ENCODE data around the gene NRXN2. TPM values are rescaled to one million over a fixed set of nuclear protein-coding genes. Genes with fewer than 3 reads are reported as not detected.

Gene NRXN2
- total RNA-seq, result 10 to 100 TPM in 1 of 3 donors, 1 to 10 TPM in 2; 3.9 to 42.0 (median 6.9) TPM
- long read RNA-seq, donor 1, partial matches to known transcripts, result 0 of 7 reads
- long read RNA-seq, donor 1, other reads (novel, unspliced or antisense), result 5 of 7 reads
- long read RNA-seq, donor 2, result 0 reads

DNA sequence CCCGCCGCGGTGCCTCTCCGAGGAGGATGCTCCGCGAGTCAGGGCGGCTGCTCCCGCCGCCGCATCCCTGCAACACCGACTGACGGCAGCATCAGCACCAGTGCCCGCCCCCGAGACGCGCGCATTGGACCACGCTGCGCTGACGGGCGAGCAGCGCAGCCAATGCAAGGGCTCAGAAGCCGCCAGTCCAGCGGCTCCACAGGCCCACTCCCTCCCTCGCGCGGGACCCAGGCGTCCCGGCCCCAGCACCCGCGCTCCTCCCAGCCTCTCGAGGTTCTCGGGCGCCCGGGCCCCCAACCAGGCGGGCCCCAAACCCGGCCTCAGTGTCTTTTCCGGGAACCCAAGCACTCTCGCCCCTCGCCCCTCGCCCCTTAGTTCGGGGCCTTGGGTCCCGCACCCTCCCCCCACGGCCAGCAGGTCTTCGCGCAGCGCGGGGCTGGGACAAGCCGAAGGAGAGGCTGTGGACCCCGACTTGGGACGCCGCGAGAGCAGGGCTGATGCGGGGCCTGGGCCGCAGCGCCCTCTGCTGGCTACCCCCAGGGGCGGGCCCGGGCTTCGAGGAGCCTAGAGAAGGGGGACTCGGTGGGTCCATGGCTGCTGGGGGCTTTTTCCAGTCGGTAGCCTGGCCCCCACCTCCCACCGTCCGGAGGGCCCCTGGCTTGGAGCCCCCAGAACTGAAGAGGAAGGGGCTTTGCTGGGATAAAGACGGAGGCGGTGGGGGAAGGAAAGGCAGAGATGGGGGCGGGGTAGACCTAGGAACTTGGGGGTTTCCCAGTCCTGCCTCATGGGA, at the start of gene NRXN2:
Gene NRXN2, minus strand, starts transcription at position 81 of the 790 bp plus-strand sequence. CDS start 9,498 bp downstream, outside the sequence.
- intact Hi-C loops (cut with DNase I, micrococcal nuclease), result no loop called here
- Histone ChIP-seq H3K9me3 (no peaks in the 10 kb centered on the region), H3K4me1 (ENCODE audit: low read depth) (no peaks in the 10 kb centered on the region), H3K4me3 (peak within 1 kb of the TSS; percentile 19), H3K36me3 (ENCODE audit: low read depth) (no peaks in the 10 kb centered on the region)
- ATAC-seq (peak; percentile 96), DNase-seq (peak; percentile 83 to 89 (median 88))
- TF ChIP-seq, protein P1, sequence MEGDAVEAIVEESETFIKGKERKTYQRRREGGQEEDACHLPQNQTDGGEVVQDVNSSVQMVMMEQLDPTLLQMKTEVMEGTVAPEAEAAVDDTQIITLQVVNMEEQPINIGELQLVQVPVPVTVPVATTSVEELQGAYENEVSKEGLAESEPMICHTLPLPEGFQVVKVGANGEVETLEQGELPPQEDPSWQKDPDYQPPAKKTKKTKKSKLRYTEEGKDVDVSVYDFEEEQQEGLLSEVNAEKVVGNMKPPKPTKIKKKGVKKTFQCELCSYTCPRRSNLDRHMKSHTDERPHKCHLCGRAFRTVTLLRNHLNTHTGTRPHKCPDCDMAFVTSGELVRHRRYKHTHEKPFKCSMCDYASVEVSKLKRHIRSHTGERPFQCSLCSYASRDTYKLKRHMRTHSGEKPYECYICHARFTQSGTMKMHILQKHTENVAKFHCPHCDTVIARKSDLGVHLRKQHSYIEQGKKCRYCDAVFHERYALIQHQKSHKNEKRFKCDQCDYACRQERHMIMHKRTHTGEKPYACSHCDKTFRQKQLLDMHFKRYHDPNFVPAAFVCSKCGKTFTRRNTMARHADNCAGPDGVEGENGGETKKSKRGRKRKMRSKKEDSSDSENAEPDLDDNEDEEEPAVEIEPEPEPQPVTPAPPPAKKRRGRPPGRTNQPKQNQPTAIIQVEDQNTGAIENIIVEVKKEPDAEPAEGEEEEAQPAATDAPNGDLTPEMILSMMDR (IDR thresholded peaks at IDR 0.05), result peak; percentile 96

DNA sequence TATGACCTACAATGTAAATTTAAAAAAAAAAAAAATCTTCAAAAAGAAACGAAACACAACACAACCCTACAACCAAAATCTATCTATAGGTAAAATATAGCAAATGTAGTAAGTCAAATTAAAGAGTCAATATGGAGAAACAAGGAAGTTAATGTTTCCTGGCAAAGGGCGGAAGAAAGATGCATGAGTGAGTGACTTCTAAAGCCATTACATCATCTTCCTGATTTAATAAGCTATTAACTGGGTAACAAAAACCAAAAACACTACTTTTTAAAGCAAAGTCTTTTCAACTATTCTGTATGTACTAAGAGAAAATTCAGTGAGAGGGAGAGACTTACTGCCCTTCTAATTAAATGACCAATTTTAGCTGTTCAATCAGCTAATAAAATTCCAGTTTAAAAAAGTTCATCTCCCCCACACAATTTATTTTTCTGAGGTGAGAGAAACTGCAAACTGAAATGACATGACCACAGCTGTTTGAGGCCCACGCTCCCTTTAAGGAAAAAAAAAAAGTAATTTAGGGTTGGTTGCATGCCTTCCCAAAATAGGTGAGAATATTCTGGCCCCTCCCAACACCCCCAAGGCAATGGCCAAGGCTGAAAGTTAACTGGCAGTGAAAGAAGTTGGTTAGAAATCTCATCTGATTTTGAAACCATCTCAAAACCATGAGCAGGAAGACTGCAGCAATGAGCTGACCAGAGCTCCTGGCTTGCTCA, 49.5 kb upstream of the NRXN2 start:
- peaks cover 15% of the 10 kb centered on the region for H3K4me1 ChIP-seq (ENCODE audit: low read depth)
- ATAC-seq, result no peak

DNA sequence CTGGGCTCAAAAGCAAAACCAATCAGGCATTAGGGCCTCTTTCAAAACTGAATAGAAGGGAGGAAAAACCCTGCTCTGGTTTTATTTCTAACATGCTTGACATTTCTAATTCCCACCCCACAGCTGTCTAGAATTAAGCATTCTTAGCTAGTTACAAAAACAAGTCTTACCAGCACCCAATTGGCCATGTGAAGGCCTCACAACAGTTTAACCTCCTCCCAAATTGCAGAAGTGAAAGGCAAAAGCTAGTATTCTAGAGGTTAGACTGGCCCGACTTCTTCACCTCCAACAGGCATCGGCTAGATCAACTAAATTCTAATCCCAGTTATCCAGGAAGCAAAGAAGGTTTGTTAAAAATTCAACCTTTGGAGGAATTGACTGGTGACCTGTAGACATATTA, 48.9 kb upstream of the NRXN2 start:
- intact Hi-C loops (cut with DNase I, micrococcal nuclease), result no loop called here
- Histone ChIP-seq H3K36me3 (ENCODE audit: low read depth) (peaks cover 56% of the 10 kb centered on the region), H3K4me1 (ENCODE audit: low read depth) (peaks cover 9% of the 10 kb centered on the region), H3K4me3 (no peak overlapping the region), H3K9me3 (no peaks in the 10 kb centered on the region)
- ATAC-seq (peak; percentile 12), DNase-seq (no peak)
- TF ChIP-seq, protein P1 (IDR thresholded peaks at IDR 0.05), result no peak

More for the DNA sequence above, 49.5 kb upstream of the NRXN2 start:
- Histone ChIP-seq H3K36me3 (ENCODE audit: low read depth) (peaks cover 50% of the 10 kb centered on the region), H3K4me3 (no peak overlapping the region), H3K9me3 (no peaks in the 10 kb centered on the region)
- TF ChIP-seq, protein P1 (IDR thresholded peaks at IDR 0.05), result no peak
- no peak for DNase-seq
- intact Hi-C loops (cut with DNase I, micrococcal nuclease), result no loop called here

DNA sequence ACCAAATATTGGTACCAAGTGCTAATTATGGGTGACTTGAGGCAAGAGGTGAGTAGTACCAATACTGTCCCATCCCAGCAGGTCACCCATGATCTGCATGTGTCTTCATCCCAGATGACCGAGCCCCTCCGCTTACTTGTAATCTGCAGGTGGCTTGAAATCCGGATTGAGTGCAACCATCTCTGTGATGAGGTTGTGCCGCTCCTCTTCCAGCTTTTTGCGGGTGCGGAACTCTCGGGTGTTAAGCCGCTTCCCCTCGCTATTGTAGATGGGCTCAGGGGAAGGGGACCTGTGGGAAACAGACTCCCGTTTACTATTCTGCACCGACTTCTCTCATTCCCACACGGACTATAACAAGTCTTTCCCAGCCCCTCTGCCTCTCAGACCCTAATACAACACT, 47.1 kb upstream of the NRXN2 start:
- Histone ChIP-seq H3K9me3 (no peaks in the 10 kb centered on the region), H3K4me1 (ENCODE audit: low read depth) (peaks cover 1% of the 10 kb centered on the region), H3K36me3 (ENCODE audit: low read depth) (peaks cover 66% of the 10 kb centered on the region), H3K4me3 (no peak overlapping the region)
- intact Hi-C loops (cut with DNase I, micrococcal nuclease), result no loop called here
- ATAC-seq (no peak), DNase-seq (peak in 2 of 3 donors; percentile 14 to 33)
- TF ChIP-seq, protein P1 (IDR thresholded peaks at IDR 0.05), result no peak

DNA sequence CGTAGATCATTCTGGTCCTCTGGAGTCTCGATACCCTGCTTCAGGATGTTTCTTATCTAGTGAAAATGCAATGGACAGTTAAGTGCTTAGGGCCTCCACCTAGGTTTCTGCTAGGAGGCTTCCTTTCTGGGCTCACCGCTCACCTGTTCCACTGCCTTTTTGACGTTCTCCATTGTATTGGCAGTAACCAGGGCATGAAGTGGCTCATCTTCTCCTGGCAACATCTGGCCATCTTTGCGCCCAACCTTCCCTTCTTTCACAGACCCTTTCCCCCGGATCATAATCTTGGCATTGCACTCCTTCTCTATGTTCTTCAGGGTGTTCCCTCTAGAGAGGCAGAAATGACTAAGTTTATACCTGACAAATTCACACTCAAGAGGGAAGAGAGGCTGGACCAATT, 46.3 kb upstream of the NRXN2 start:
- TF ChIP-seq, protein P1 (IDR thresholded peaks at IDR 0.05), result no peak
- no peak for DNase-seq
- ATAC-seq, result no peak
- Histone ChIP-seq H3K4me1 (ENCODE audit: low read depth) (peaks cover 6% of the 10 kb centered on the region), H3K36me3 (ENCODE audit: low read depth) (peaks cover 63% of the 10 kb centered on the region), H3K9me3 (no peaks in the 10 kb centered on the region), H3K4me3 (no peak overlapping the region)
- intact Hi-C loops (cut with DNase I, micrococcal nuclease), result no loop called here
